CD4-positive, alpha-beta T cell (primary cell): Measurements from ENCODE around the gene RAD51AP2. TPM values are rescaled to one million over a fixed set of nuclear protein-coding genes. Genes with fewer than 3 reads are reported as not detected.

ENCODE experiments used
- ATAC-seq: fragments of 200-7000 bp; cut with Tn5 transposase; one replicate; pipeline ENCODE4 v1.10.0; 2022; ENCODE audit warnings: mild to moderate bottlenecking; ENCODE audit not compliant: poor library complexity
- CTCF ChIA-PET: fragments of 350-600 bp; sonication (Branson Sonifier 250); formaldehyde crosslinking; loops from one replicate; lab custom pipeline; 2021; ENCODE audit warnings: antibody characterized with exemption, inconsistent platforms; lab: Charles Lee
- POLR2A ChIA-PET: fragments of 350-600 bp; sonication (Branson Sonifier 250); formaldehyde crosslinking; loops from one replicate; lab custom pipeline; 2021; ENCODE audit warnings: antibody characterized with exemption, inconsistent platforms; lab: Charles Lee
- DNase-seq, 14 experiments: peaks; one replicate each; pipeline ENCODE4 v3.0.0-alpha.2; 2013 to 2020; ENCODE audit warnings: mixed read lengths in 2 of 14
- H3K27ac ChIP-seq, 2 donors: one replicate each; pipeline versions ENCODE4 v1.5.1 to v1.7.0; 2013; ENCODE audit warnings: low read length in 2 of 2, low read depth in 1 of 2, mild to moderate bottlenecking in 1 of 2
- H3K27me3 ChIP-seq, 2 experiments: 1 replicate in 1 of 2; 2 replicates in 1 of 2; pipeline versions ENCODE4 v1.6.1 to v1.7.0; 2013; ENCODE audit warnings: low read length in 2 of 2, control low read depth in 1 of 2, mild to moderate bottlenecking in 1 of 2, moderate library complexity in 1 of 2; ENCODE audit not compliant: insufficient read depth in 2 of 2, control insufficient read depth in 1 of 2
- H3K36me3 ChIP-seq: one replicate; pipeline ENCODE4 v1.6.1; 2013; ENCODE audit warnings: low read length, control low read depth; ENCODE audit not compliant: insufficient read depth
- H3K4me1 ChIP-seq: one replicate; pipeline ENCODE4 v1.6.1; 2013; ENCODE audit warnings: low read length, control low read depth; ENCODE audit not compliant: insufficient read depth
- H3K4me3 ChIP-seq: one replicate; pipeline ENCODE4 v1.5.1; 2013; ENCODE audit warnings: mild to moderate bottlenecking, low read length, moderate library complexity
- H3K9me3 ChIP-seq, 2 experiments: 1 replicate in 1 of 2; 2 replicates in 1 of 2; pipeline versions ENCODE4 v1.6.1 to v1.7.0; 2013; ENCODE audit warnings: low read length in 2 of 2, mild to moderate bottlenecking in 2 of 2, control low read depth in 1 of 2, moderate library complexity in 1 of 2; ENCODE audit not compliant: control insufficient read depth in 1 of 2, insufficient read depth in 1 of 2
- H3K27ac Mint-ChIP-seq: one replicate; pipeline ENCODE4 v1.8.0; 2020; ENCODE audit warnings: mixed read lengths
- H3K27me3 Mint-ChIP-seq: one replicate; pipeline ENCODE4 v1.8.0; 2021; ENCODE audit warnings: mixed read lengths
- H3K36me3 Mint-ChIP-seq: one replicate; pipeline ENCODE4 v1.8.0; 2021; ENCODE audit warnings: low read depth, mixed read lengths
- H3K4me1 Mint-ChIP-seq: one replicate; pipeline ENCODE4 v1.8.0; 2021; ENCODE audit warnings: low read depth, mixed read lengths
- H3K4me3 Mint-ChIP-seq: one replicate; pipeline ENCODE4 v1.8.0; 2020; ENCODE audit warnings: mild to moderate bottlenecking, mixed read lengths
- H3K9me3 Mint-ChIP-seq: one replicate; pipeline ENCODE4 v1.8.0; 2020; ENCODE audit warnings: mixed read lengths
- intact Hi-C, 2 experiments: fragments of 100-400 bp; cut with DNase I in 1 of 2; cut with micrococcal nuclease in 1 of 2; formaldehyde crosslinking; loops; one replicate each; pipeline versions ENCODE4 v1.15.1 to v1.9.0; 2023 to 2025; cut with DNase I, micrococcal nuclease
- total RNA-seq, 174 experiments: library from RNA in 2 of 174; stranded (reverse) in 2 of 174; gene quantifications; one replicate each; pipeline ENCODE4 v1.2.3 and lab custom pipeline; 2021 to 2026
- TF ChIP-seq, protein P1 (sequence below): fragments of 200-600 bp; IDR thresholded peaks from one replicate; pipeline ENCODE4 v1.8.0; 2022; ENCODE audit warnings: antibody characterized with exemption, mild to moderate bottlenecking

Gene RAD51AP2
- total RNA-seq, 2 experiments from 2014 or later = not detected

DNA sequence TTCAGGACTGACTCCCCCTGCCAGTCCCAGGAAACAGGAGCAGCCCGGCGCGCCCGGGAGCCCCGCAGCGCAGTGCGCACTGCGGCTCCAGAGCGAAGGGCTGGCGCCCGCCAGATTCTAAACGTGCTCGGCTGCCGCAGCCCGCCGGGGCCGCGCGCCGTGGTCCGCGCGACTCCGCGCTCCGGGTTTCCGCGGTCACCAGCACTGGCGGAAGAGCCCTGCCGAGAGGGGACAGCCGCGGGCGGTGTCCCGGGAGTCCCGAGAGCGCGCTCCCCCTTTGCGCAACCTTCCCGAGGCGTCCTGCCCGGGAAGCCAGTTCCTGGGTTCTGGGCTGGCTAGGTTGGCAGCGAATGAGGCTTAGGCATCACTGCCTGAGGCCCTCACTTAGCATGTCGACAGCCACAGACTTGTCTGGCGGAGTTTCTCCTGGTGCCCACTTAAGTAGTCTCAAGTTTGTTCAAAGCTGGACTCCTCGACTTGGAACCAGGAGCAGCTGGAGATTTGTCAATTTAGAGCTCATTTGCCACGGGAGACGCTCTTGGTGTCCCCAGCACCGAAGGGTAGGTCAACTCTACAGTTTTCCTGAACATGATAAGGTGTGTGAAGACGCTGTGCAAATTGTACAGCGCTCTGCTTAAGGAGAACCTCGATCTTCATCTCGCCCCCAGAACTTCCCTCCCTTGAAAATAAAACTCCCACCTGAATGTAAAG lies 20.8 kb upstream of the RAD51AP2 start:
- ATAC-seq = no peak

DNA sequence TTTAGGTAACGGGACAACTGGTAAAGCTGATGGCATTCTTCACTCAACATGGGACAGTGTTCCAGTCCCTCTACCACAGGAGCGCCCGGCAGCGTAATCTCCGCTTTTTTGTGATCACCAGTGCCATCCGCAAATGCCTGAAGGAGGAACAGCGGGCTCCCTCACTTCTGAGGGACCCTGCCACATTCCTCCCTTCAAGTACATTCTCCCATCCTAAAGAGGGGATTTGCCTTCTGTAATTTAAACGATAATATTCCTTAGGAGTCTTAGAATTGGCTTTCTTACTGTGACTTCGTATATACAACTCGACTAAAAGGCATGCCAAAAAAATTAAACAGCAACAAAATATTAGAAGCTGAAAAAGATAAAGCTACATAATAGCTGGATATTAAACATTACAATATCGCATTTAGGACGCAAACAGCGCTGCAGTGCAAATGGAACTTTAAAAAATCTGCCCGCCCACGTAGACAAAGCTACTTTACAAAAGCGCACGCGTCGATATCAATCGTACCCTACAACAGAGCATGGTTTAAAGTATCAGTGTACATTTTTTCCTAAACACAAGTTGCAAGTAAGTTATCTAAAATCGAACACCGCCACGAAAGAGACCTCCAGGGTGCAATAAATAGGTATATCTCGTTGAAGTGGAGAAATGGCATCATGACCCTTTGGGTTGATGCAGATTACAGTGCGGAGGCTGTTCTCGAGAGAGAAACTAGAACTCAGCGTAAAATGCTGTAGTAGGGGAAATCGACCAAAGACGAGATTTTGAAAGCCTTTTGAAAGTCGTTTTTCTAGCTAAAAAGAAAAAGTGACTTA lies 20.0 kb upstream of the RAD51AP2 start:
- CTCF ChIA-PET = no interaction called here
- no peaks in the 10 kb centered on the region for H3K36me3 Mint-ChIP-seq
- intact Hi-C loops = no loop called here
- H3K4me1 ChIP-seq = no peaks in the 10 kb centered on the region
- H3K4me1 Mint-ChIP-seq = no peaks in the 10 kb centered on the region
- H3K27ac ChIP-seq = no peak overlapping the region
- no peak overlapping the region for H3K27ac Mint-ChIP-seq
- no peaks in the 10 kb centered on the region for H3K9me3 Mint-ChIP-seq
- POLR2A ChIA-PET = no interaction called here
- H3K27me3 Mint-ChIP-seq = peaks cover 73% of the 10 kb centered on the region
- H3K4me3 Mint-ChIP-seq = no peak overlapping the region
- H3K4me3 ChIP-seq = no peak overlapping the region
- no peak for ATAC-seq
- TF ChIP-seq, protein P1, sequence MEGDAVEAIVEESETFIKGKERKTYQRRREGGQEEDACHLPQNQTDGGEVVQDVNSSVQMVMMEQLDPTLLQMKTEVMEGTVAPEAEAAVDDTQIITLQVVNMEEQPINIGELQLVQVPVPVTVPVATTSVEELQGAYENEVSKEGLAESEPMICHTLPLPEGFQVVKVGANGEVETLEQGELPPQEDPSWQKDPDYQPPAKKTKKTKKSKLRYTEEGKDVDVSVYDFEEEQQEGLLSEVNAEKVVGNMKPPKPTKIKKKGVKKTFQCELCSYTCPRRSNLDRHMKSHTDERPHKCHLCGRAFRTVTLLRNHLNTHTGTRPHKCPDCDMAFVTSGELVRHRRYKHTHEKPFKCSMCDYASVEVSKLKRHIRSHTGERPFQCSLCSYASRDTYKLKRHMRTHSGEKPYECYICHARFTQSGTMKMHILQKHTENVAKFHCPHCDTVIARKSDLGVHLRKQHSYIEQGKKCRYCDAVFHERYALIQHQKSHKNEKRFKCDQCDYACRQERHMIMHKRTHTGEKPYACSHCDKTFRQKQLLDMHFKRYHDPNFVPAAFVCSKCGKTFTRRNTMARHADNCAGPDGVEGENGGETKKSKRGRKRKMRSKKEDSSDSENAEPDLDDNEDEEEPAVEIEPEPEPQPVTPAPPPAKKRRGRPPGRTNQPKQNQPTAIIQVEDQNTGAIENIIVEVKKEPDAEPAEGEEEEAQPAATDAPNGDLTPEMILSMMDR = no peak
- peaks cover 0 to 9% of the 10 kb centered on the region in 2 experiments for H3K9me3 ChIP-seq
- DNase-seq = no peak
- H3K36me3 ChIP-seq = no peaks in the 10 kb centered on the region
- H3K27me3 ChIP-seq = peaks cover 37 to 50% of the 10 kb centered on the region in 2 experiments

More for the DNA sequence above, 20.8 kb upstream of the RAD51AP2 start:
- Histone ChIP-seq H3K9me3 (peaks cover 0 to 9% of the 10 kb centered on the region in 2 experiments), H3K36me3 (no peaks in the 10 kb centered on the region), H3K4me3 (no peak overlapping the region), H3K27me3 (peaks cover 38 to 50% of the 10 kb centered on the region in 2 experiments), H3K27ac (no peak overlapping the region), H3K4me1 (no peaks in the 10 kb centered on the region)
- POLR2A ChIA-PET = no interaction called here
- TF ChIP-seq, protein P1 = no peak
- no peak for DNase-seq
- no peak overlapping the region for H3K27ac Mint-ChIP-seq
- H3K9me3 Mint-ChIP-seq = no peaks in the 10 kb centered on the region
- no peaks in the 10 kb centered on the region for H3K36me3 Mint-ChIP-seq
- peaks cover 79% of the 10 kb centered on the region for H3K27me3 Mint-ChIP-seq
- CTCF ChIA-PET = no interaction called here
- intact Hi-C loops = no loop called here
- H3K4me1 Mint-ChIP-seq = no peaks in the 10 kb centered on the region
- no peak overlapping the region for H3K4me3 Mint-ChIP-seq

DNA sequence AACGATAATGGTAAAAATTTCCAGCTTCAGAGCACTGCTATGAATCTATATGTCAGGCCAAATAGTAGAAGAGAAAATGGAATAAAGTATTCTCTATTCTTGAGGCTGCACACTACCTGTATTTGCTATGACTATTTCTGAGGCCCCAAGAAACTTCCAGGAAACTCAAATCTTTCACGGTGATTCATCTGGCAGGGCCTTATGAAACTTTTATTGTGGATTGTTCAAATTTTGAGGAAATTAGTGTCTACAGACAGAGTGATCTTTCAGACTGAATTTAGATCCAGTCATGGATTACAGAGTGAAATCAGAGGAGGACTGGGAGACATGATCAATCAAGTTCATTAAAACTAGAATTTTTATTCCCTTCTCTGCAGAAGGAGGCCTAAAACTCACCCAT lies 18.2 kb upstream of the RAD51AP2 start:
- POLR2A ChIA-PET = no interaction called here
- DNase-seq = no peak
- H3K27ac Mint-ChIP-seq = no peak overlapping the region
- no peaks in the 10 kb centered on the region for H3K4me1 Mint-ChIP-seq
- Histone ChIP-seq H3K4me1 (no peaks in the 10 kb centered on the region), H3K9me3 (peaks cover 0 to 9% of the 10 kb centered on the region in 2 experiments), H3K36me3 (no peaks in the 10 kb centered on the region), H3K27me3 (peaks cover 29 to 37% of the 10 kb centered on the region in 2 experiments), H3K4me3 (no peak overlapping the region), H3K27ac (no peak overlapping the region)
- no peaks in the 10 kb centered on the region for H3K9me3 Mint-ChIP-seq
- TF ChIP-seq, protein P1 = no peak
- no peak overlapping the region for H3K4me3 Mint-ChIP-seq
- CTCF ChIA-PET = no interaction called here
- peaks cover 56% of the 10 kb centered on the region for H3K27me3 Mint-ChIP-seq
- intact Hi-C loops = no loop called here
- no peak for ATAC-seq
- H3K36me3 Mint-ChIP-seq = no peaks in the 10 kb centered on the region
